H9 (cell line): Measurements from ENCODE around the gene DOCK9. TPM values are rescaled to one million over a fixed set of nuclear protein-coding genes. Genes with fewer than 3 reads are reported as not detected.
A peak's percentile ranks its signal among the peaks of the same experiment; 100 is the strongest.

ENCODE experiments used
- DNase-seq: peaks from one replicate; pipeline ENCODE4 v3.0.0-alpha.2; 2017
- H2AFZ ChIP-seq: one replicate; pipeline ENCODE4 v1.6.1; 2013; ENCODE audit warnings: mild to moderate bottlenecking, low read length, control low read depth, moderate library complexity
- H2AK5ac ChIP-seq: 2 replicates; pipeline ENCODE4 v1.6.1; 2013; ENCODE audit warnings: low read length, control low read depth, mixed read lengths; ENCODE audit not compliant: insufficient read length
- H2BK120ac ChIP-seq: one replicate; pipeline ENCODE4 v1.6.1; 2013; ENCODE audit warnings: low read depth, mild to moderate bottlenecking, low read length, control low read depth, inconsistent platforms; ENCODE audit not compliant: poor library complexity, severe bottlenecking
- H2BK12ac ChIP-seq: 2 replicates; pipeline ENCODE4 v1.6.1; 2013; ENCODE audit warnings: low read length, control low read depth, mixed read lengths, low read depth; ENCODE audit not compliant: insufficient read length
- H2BK15ac ChIP-seq: 2 replicates; pipeline ENCODE4 v1.6.1; 2013; ENCODE audit warnings: low read depth, low read length, control low read depth
- H2BK20ac ChIP-seq: one replicate; pipeline ENCODE4 v1.6.1; 2013; ENCODE audit warnings: low read depth, mild to moderate bottlenecking, low read length, control low read depth, inconsistent platforms; ENCODE audit not compliant: poor library complexity, severe bottlenecking
- H2BK5ac ChIP-seq: 2 replicates; pipeline ENCODE4 v1.6.1; 2013; ENCODE audit warnings: low read length, control low read depth, mixed read lengths; ENCODE audit not compliant: insufficient read length
- H3K14ac ChIP-seq: 2 replicates; pipeline ENCODE4 v1.6.1; 2013; ENCODE audit warnings: low read length, control low read depth; ENCODE audit not compliant: insufficient read depth
- H3K18ac ChIP-seq: 2 replicates; pipeline ENCODE4 v1.6.1; 2013; ENCODE audit warnings: low read depth, mild to moderate bottlenecking, mixed read lengths, low read length, control low read depth; ENCODE audit not compliant: insufficient read length
- H3K23ac ChIP-seq: 2 replicates; pipeline ENCODE4 v1.6.1; 2013; ENCODE audit warnings: low read length, control low read depth, mixed read lengths, low read depth; ENCODE audit not compliant: insufficient read length
- H3K23me2 ChIP-seq: 2 replicates; pipeline ENCODE4 v1.6.1; 2013; ENCODE audit warnings: low read depth, mild to moderate bottlenecking, mixed read lengths, low read length, control low read depth; ENCODE audit not compliant: insufficient read length, poor library complexity, severe bottlenecking
- H3K27ac ChIP-seq: 2 replicates; pipeline ENCODE4 v1.5.1; 2013; ENCODE audit warnings: low read length, control low read depth, mixed read lengths, low read depth; ENCODE audit not compliant: insufficient read length
- H3K27me3 ChIP-seq: 2 replicates; pipeline ENCODE4 v1.6.1; 2013; ENCODE audit warnings: low read length, control low read depth, inconsistent platforms; ENCODE audit not compliant: insufficient read depth
- H3K4ac ChIP-seq: 2 replicates; pipeline ENCODE4 v1.6.1; 2013; ENCODE audit warnings: low read depth, mild to moderate bottlenecking, control low read depth, inconsistent platforms, low read length, moderate library complexity
- H3K4me1 ChIP-seq: 2 replicates; pipeline ENCODE4 v1.6.1; 2013; ENCODE audit warnings: low read length, control low read depth, inconsistent platforms; ENCODE audit not compliant: insufficient read depth
- H3K4me2 ChIP-seq: 2 replicates; pipeline ENCODE4 v1.6.1; 2013; ENCODE audit warnings: low read length, control low read depth, mixed read lengths; ENCODE audit not compliant: insufficient read length, insufficient read depth
- H3K56ac ChIP-seq: 2 replicates; pipeline ENCODE4 v1.6.1; 2013; ENCODE audit warnings: low read depth, mild to moderate bottlenecking, mixed read lengths, low read length, control low read depth; ENCODE audit not compliant: insufficient read length
- H3K79me1 ChIP-seq: 2 replicates; pipeline ENCODE4 v1.6.1; 2013; ENCODE audit warnings: low read depth, mild to moderate bottlenecking, moderate library complexity, low read length, control low read depth, inconsistent platforms; ENCODE audit not compliant: insufficient read depth, poor library complexity, severe bottlenecking
- H3K79me2 ChIP-seq: 2 replicates; pipeline ENCODE4 v1.6.1; 2013; ENCODE audit warnings: low read length, control low read depth, inconsistent platforms; ENCODE audit not compliant: insufficient read depth
- H3K9ac ChIP-seq: 2 replicates; pipeline ENCODE4 v1.6.1; 2013; ENCODE audit warnings: low read length, control low read depth, mixed read lengths; ENCODE audit not compliant: insufficient read length; ENCODE audit errors: extremely low read depth
- H3K9me3 ChIP-seq: one replicate; pipeline ENCODE4 v1.6.1; 2013; ENCODE audit warnings: low read depth, low read length, inconsistent platforms; ENCODE audit not compliant: control insufficient read depth
- H3T11ph ChIP-seq: one replicate; pipeline ENCODE4 v1.6.1; 2013; ENCODE audit warnings: mild to moderate bottlenecking, low read length, control low read depth, inconsistent platforms
- H4K20me1 ChIP-seq: one replicate; pipeline ENCODE4 v1.6.1; 2013; ENCODE audit not compliant: control insufficient read depth, insufficient read length, insufficient read depth
- H4K5ac ChIP-seq: 2 replicates; pipeline ENCODE4 v1.6.1; 2013; ENCODE audit warnings: low read depth, mild to moderate bottlenecking, mixed read lengths, low read length, control low read depth; ENCODE audit not compliant: insufficient read length
- H4K8ac ChIP-seq: replicated peaks from 2 replicates; pipeline ENCODE4 v1.6.1; 2013; ENCODE audit warnings: low read length, control low read depth, mixed read lengths, low read depth; ENCODE audit not compliant: insufficient read length
- H4K91ac ChIP-seq: 2 replicates; pipeline ENCODE4 v1.6.1; 2013; ENCODE audit warnings: low read depth, mild to moderate bottlenecking, moderate library complexity, mixed read lengths, low read length, control low read depth; ENCODE audit not compliant: insufficient read length
- H3K27ac Mint-ChIP-seq, 3 experiments: 2 replicates in 2 of 3; 3 replicates in 1 of 3; pipeline ENCODE4 v1.8.0; 2020 to 2021; ENCODE audit warnings: mixed read lengths in 3 of 3, mild to moderate bottlenecking in 1 of 3, moderate library complexity in 1 of 3
- H3K27me3 Mint-ChIP-seq: 2 replicates; pipeline ENCODE4 v1.8.0; 2021; ENCODE audit warnings: low read depth, mild to moderate bottlenecking, moderate library complexity, mixed read lengths
- H3K36me3 Mint-ChIP-seq, 3 experiments: 2 replicates in 2 of 3; 3 replicates in 1 of 3; pipeline ENCODE4 v1.8.0; 2020 to 2021; ENCODE audit warnings: low read depth in 3 of 3, mixed read lengths in 3 of 3; ENCODE audit not compliant: insufficient read depth in 1 of 3
- H3K4me1 Mint-ChIP-seq, 2 experiments: 2 replicates each; pipeline ENCODE4 v1.8.0; 2020; ENCODE audit warnings: mixed read lengths in 2 of 2
- H3K4me3 Mint-ChIP-seq, 2 experiments: 2 replicates in 1 of 2; 3 replicates in 1 of 2; pipeline ENCODE4 v1.8.0; 2020 to 2021; ENCODE audit warnings: mild to moderate bottlenecking in 2 of 2, mixed read lengths in 2 of 2, moderate library complexity in 1 of 2
- H3K9me3 Mint-ChIP-seq, 2 experiments: 2 replicates in 1 of 2; 3 replicates in 1 of 2; pipeline ENCODE4 v1.8.0; 2020; ENCODE audit warnings: mild to moderate bottlenecking in 2 of 2, mixed read lengths in 2 of 2, moderate library complexity in 1 of 2
- CTCF ChIP-seq: fragments of 200-600 bp; sonication (generic); conservative IDR thresholded peaks from 3 replicates; pipeline ENCODE4 v1.8.0; 2021; ENCODE audit warnings: antibody characterized with exemption, mild to moderate bottlenecking
- WGBS: extraction: QIAGEN DNeasy Blood & Tissue Kit; methylation state at CpG from one replicate; pipeline ENCODE4 v1.1.7; 2013; ENCODE audit warnings: missing lambda C conversion rate, low lambda C conversion rate, mixed read lengths; ENCODE audit not compliant: insufficient read length; ENCODE audit errors: extremely low coverage; 5-methylcytosine and 5-hydroxymethylcytosine counted together
- total RNA-seq: library from RNA; stranded (reverse); gene quantifications from 2 replicates; pipeline ENCODE4 v1.2.1, GENCODE V29; 2021

Gene DOCK9
- total RNA-seq, 1 experiment from 2014 or later: 23.0 TPM

DNA sequence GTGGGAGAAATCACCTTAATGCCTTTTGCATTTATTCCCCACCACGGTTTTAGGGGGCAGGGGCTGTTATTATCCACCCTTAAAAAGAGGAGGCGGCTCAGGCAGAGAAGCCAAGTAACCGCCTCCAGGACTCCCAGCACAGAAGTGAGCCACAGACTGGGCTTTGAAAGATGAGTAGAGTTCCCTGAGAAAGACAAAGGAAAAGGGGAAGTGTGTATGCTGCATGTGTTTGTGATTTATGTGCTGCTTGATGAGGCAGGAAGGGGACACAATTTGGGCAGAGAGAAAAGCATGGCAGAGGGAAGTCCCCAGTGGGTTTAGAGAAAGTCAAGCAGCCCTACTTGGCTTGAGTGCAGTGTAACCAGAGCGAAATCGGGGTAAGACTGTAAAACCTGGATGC is 85.0 kb downstream of the DOCK9 start:
- no peak overlapping the region for H4K91ac ChIP-seq
- no peak overlapping the region for H2BK5ac ChIP-seq
- H3K4ac ChIP-seq: no peak overlapping the region
- no peak overlapping the region for H2BK20ac ChIP-seq
- no peak overlapping the region for H3K14ac ChIP-seq
- H3K9ac ChIP-seq: no peak overlapping the region
- DNase-seq: no peak
- no peak overlapping the region for H2BK15ac ChIP-seq
- Mint-ChIP-seq H3K9me3 (no peaks in the 10 kb centered on the region), H3K36me3 (no peaks in the 10 kb centered on the region), H3K27me3 (no peaks in the 10 kb centered on the region), H3K4me1 (peaks cover 31 to 35% of the 10 kb centered on the region in 2 experiments), H3K27ac (peak overlapping the region in 1 of 3 experiments; percentile 6; a peak in 1 of 7 replicates), H3K4me3 (no peak overlapping the region)
- no peak overlapping the region for H3K4me2 ChIP-seq
- no peaks in the 10 kb centered on the region for H3K27me3 ChIP-seq
- TF ChIP-seq CTCF: no peak
- H3K79me1 ChIP-seq: no peaks in the 10 kb centered on the region
- H3K27ac ChIP-seq: no peak overlapping the region
- no peaks in the 10 kb centered on the region for H3K9me3 ChIP-seq
- H3K23me2 ChIP-seq: no peaks in the 10 kb centered on the region
- no peak overlapping the region for H4K5ac ChIP-seq
- H3K56ac ChIP-seq: no peak overlapping the region
- no peak overlapping the region for H2AFZ ChIP-seq
- H4K20me1 ChIP-seq: no peaks in the 10 kb centered on the region
- H2AK5ac ChIP-seq: no peak overlapping the region
- WGBS: no CpG with 5 or more reads among the region's 5 CpGs
- H3T11ph ChIP-seq: no peak overlapping the region
- H2BK120ac ChIP-seq: no peak overlapping the region
- peaks cover 23% of the 10 kb centered on the region; the same call in 1 of the 2 replicates for H3K4me1 ChIP-seq
- H2BK12ac ChIP-seq: no peak overlapping the region
- no peaks in the 10 kb centered on the region for H3K79me2 ChIP-seq
- H4K8ac ChIP-seq: no peak overlapping the region
- no peak overlapping the region for H3K23ac ChIP-seq
- no peak overlapping the region for H3K18ac ChIP-seq
